Erythroblast (primary cell): ENCODE measurements around the gene GNB3.
"Not testable (repeated sequence)": the region's sequence is repeated elsewhere in the genome, so short reads cannot be mapped to it uniquely, and the experiment has no call there.

Experiments used
- DNase-seq, 2 experiments: peaks; one replicate each; lab custom pipeline; 2025; lab: John Stamatoyannopoulos, UW
- GATA1 ChIP-seq: IDR thresholded peaks from 2 replicates; pipeline ENCODE4 v1.6.1; 2011; ENCODE audit warnings: low read depth, mild to moderate bottlenecking, control low read depth, low read length, moderate library complexity
- POLR2A ChIP-seq: IDR thresholded peaks from 2 replicates; pipeline ENCODE4 v1.6.1; 2011; ENCODE audit warnings: mild to moderate bottlenecking, low read length

GNB3 gene

GRCh38 chr12:6883252-6883651 lies 42.5 kb downstream of the GNB3 start:
- DNase-seq = no peak
- no peak for TF ChIP-seq POLR2A
- TF ChIP-seq GATA1 = no peak

- TF ChIP-seq GATA1 (no peak), POLR2A (no peak)
- DNase-seq = no peak
Measured at GRCh38 chr12:6883683-6884082, 43.0 kb downstream of the GNB3 start.

- DNase-seq = no peak
- TF ChIP-seq GATA1 = no peak
- TF ChIP-seq POLR2A = no peak
Measured at GRCh38 chr12:6884539-6884938, 43.8 kb downstream of the GNB3 start.

- DNase-seq = not testable (repeated sequence)
Measured at GRCh38 chr12:6886206-6886999, 45.7 kb downstream of the GNB3 start.

GRCh38 chr12:6887460-6887859 lies 46.7 kb downstream of the GNB3 start:
- no peak for DNase-seq
- TF ChIP-seq POLR2A (no peak), GATA1 (no peak)

GRCh38 chr12:6888360-6888759 lies 47.6 kb downstream of the GNB3 start:
- no peak for DNase-seq
- TF ChIP-seq POLR2A = no peak
- TF ChIP-seq GATA1 = no peak

GRCh38 chr12:6888794-6889193 lies 48.1 kb downstream of the GNB3 start:
- DNase-seq = not testable (repeated sequence)

GRCh38 chr12:6889775-6890573 lies 49.2 kb downstream of the GNB3 start:
- DNase-seq = not testable (repeated sequence)

- peak; percentile 81 for TF ChIP-seq POLR2A
- no peak for TF ChIP-seq GATA1
- peak; percentile 99 to 100 for DNase-seq
Measured at GRCh38 chr12:6890789-6891645, 50.3 kb downstream of the GNB3 start.

- TF ChIP-seq POLR2A (no peak), GATA1 (no peak)
- DNase-seq = no peak
Measured at GRCh38 chr12:6891646-6892001, 50.9 kb downstream of the GNB3 start.

GRCh38 chr12:6892683-6893082 lies 52.0 kb downstream of the GNB3 start:
- not testable (repeated sequence) for DNase-seq

GRCh38 chr12:6894321-6894720 lies 53.6 kb downstream of the GNB3 start:
- TF ChIP-seq GATA1 (no peak), POLR2A (no peak)
- DNase-seq = no peak
